NCI-H1105 treated with DMSO at 0.1 percent for 48 hours (cell line): ENCODE data around the gene SHC2.
A peak's percentile ranks its signal among the peaks of the same experiment; 100 is the strongest.
"Not testable (repeated sequence)": the region's sequence is repeated elsewhere in the genome, so short reads cannot be mapped to it uniquely, and the experiment has no call there.

Source experiments
- DNase-seq: peaks from one replicate; lab custom pipeline; 2025; lab: John Stamatoyannopoulos, UW

SHC2 gene

DNA sequence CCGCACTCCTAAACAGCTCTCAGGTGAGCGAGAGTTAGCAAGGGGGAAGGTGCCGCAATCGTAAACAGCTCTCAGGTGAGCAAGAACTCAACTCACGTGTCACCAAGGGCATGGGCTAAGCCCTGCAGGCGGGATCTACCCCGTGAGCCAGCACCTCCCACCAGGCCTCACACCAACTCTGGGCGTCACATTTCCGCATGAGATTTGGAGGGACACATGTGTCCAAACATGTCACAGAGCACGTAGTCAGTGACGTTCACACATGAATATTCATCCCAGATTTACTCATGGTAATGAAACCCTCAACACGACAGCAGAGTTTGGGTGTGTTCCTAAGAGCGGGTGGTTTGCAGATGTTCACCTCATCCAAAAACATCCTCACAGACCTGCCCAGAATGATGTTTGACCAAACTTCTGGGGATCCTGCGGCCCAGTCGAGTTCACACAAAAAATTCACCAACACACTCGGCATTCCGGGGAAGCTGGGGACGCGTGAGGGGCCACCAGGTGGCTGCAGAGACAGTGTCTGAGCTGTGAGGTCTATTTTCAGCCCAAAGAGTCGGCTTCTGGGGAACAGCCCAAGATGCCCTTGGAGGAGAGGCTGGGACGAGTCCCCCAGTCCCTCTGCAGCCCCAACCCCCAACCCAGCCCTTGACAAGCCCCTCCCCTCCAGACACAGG is 71.4 kb downstream of the SHC2 start:
- DNase-seq, result no peak

DNA sequence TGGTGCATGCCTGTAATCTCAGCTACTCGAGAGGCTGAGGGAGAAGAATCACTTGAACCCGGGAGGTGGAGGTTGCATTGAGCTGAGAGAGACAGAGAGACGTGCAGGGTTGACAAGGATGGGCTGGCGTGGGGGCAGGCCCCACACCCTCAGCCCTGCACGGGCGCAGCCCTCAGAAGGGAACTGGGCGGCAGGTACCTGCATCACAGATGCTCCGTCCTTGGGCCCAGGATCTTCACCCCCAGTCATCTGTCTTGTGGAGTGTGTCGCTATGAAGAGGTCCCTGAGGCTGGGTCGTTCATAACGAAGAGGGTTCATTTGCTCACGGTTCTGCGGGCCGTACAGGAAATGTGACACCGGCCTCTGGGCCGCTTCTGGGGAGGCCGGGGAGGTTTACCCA is 72.1 kb downstream of the SHC2 start:
- no peak for DNase-seq

DNA sequence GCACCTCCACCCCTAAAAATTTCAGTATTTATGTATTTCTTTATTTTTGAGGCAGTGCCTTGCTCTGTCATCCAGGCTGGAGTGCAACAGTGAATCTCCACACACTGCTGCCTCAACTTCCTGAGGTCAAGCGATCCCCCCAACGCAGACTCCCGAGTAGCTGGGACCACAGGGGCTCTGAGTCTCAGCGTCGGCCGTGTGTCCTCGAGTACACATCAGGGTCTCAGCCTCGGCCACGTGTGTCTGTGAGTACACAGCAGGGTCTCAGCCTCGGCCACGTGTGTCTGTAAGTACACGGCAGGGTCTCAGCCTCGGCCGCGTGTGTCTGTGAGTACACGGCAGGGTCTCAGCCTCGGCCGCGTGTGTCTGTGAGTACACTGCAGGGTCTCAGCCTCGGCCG is 73.1 kb downstream of the SHC2 start:
- DNase-seq, result no peak

DNA sequence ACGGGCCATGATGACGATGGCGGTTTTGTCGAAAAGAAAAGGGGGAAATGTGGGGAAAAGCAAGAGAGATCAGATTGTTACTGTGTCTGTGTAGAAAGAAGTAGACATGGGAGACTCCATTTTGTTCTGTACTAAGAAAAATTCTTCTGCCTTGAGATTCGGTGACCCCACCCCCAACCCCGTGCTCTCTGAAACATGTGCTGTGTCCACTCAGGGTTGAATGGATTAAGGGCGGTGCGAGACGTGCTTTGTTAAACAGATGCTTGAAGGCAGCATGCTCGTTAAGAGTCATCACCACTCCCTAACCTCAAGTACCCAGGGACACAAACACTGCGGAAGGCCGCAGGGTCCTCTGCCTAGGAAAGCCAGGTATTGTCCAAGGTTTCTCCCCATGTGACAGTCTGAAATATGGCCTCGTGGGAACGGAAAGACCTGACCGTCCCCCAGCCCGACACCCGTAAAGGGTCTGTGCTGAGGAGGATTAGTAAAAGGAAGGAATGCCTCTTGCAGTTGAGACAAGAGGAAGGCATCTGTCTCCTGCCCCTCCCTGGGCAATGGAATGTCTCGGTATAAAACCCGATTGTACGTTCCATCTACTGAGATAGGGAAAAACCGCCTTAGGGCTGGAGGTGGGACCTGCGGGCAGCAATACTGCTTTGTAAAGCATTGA is 74.1 kb downstream of the SHC2 start:
- not testable (repeated sequence) for DNase-seq

DNA sequence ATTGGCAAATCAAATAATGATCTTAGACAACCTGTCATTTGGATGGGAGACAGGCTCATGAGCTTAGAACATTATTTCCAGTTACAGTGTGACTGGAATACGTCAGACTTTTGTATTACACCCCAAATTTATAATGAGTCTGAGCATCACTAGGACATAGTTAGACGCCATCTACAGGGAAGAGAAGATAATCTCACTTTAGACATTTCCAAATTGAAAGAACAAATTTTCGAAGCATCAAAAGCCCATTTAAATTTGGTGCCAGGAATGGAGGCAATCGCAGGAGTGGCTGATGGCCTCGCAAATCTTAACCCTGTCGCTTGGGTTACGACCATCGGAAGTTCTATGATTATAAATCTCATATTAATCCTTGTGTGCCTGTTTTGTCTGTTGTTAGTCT is 74.6 kb downstream of the SHC2 start:
- DNase-seq, result not testable (repeated sequence)

DNA sequence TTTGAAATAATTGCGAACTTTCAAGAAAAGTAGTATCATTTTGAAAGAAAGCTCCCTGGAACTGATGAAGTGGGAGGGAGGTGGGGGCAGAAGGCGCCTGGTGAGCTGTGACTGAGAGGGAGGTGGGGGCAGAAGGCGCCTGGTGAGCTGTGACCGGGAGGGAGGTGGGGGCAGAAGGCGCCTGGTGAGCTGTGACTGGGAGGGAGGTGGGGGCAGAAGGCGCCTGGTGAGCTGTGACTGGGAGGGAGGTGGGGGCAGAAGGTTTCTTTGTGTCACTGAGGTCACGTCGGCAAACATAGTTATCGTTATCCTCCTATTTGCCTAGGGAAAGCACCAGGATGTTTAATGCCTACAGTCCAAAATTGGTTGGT is 76.0 kb downstream of the SHC2 start:
- no peak for DNase-seq

DNA sequence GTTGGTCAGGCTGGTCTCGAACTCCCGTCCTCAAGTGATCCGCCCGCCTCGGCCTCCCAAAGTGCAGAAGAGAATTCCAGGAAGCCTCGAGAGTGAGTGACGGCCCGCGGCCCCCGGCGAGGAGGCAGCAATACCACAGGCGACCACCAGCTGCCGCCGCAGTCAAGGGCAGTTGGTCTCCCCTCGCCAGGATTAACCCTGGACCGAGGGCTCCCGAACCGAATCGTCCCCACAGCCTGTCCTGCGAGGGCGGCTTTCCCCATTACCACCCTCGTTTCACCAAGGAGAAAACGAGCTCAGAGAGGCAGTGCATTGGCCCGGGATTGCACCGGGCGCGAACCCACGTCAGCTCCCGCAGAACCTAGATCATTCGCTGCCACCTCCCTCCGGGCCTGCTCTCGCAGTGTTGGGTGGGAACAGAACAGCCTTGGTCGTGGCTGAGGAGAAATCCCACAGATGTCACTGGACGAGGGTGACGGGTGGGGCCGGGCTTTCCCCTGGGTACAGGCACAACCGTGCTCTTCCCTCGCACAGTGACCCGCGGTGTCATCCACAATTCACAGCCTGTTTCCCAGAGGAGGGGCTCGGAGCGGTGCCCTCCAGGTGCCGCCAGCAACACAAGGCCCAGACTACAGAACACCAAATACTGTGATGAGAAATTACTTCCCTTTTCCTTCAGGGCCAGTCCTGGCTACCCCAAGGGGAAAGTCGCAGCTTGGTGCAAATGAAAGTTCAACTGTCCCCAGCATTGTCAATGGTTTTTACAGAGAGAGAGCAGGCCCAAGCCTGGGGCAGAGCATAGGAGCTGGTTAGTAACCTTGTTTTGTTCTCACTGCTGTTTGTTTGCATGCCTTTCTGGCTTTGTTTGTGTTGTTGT is 76.7 kb downstream of the SHC2 start:
- no peak for DNase-seq

DNA sequence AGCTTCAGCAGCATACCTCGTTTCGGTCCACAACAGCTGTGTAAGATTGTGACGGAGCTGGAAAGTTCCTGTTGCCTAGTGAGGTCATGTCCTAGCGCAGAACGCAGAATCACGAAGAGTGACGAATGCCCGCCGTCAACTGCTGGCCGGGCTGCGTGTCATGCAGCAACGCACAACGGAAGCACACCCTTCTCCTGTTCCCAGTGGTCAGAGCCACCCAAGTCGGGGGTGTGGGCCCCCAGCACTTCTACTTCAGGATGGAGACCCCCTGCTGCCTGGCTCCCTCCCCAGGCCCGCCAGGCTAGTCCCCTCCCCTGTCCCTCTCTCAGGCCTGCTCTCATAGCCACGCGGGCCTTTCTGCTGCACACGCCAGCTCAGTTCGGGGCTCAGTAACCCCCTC is 77.8 kb downstream of the SHC2 start:
- no peak for DNase-seq

DNA sequence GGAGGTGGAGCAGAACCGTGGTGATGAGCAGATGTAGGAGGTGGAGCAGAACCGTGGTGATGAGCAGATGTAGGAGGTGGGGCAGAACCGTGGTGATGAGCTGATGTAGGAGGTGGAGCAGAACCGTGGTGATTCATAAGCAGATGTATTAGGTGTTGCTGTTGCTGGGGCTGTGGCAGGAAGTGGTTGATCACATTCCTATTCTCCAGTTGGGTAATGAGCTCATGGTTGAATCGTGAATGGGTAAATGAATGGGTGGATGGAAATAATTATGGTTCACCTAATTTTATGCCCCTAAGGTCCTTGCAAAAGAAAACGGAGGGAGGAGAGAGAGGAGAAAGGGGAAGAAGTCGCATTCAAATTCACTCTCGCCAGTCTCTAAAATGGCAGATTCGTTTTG is 78.3 kb downstream of the SHC2 start:
- DNase-seq, result not testable (repeated sequence)

DNA sequence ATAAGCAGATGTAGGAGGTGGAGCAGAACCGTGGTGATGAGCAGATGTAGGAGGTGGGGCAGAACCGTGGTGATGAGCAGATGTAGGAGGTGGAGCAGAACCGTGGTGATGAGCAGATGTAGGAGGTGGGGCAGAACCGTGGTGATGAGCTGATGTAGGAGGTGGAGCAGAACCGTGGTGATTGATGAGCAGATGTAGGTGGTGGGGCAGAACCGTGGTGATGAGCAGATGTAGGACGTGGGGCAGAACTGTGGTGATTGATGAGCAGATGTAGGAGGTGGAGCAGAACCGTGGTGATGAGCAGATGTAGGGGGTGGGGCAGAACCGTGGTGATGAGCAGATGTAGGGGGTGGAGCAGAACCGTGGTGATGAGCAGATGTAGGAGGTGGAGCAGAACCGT is 78.9 kb downstream of the SHC2 start:
- not testable (repeated sequence) for DNase-seq

DNA sequence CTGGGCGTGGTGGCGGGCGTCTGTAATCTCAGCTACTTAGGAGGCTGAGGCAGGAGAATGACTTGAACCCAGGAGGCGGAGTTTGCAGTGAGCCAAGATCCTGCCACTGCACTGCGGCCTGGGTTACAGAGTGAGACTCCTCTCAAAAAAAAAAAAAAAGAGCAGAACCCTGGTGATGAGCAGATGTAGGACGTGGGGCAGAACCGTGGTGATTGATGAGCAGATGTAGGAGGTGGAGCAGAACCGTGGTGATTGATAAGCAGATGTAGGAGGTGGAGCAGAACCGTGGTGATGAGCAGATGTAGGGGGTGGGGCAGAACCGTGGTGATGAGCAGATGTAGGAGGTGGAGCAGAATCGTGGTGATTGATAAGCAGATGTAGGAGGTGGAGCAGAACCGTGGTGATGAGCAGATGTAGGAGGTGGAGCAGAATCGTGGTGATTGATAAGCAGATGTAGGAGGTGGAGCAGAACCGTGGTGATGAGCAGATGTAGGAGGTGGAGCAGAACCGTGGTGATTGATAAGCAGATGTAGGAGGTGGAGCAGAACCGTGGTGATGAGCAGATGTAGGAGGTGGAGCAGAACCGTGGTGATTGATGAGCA is 80.1 kb downstream of the SHC2 start:
- not testable (repeated sequence) for DNase-seq

DNA sequence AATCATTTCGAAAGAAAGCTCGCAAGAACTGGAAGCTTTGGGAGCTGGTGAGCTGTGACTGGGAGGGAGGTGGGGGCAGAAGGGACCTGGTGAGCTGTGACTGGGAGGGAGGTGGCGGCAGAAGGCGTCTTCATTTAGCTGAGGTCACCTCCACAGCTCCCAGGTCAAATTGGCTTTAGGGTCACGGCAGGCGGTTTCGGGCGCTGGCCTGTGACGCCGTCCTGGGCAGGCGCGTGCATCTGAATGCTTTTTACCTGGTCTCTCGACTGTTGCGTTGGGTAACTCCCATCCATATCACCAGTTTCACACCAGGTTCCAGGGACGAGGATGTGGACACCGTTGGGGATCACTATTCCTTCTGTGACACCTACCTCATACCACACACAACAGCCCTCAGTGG is 81.0 kb downstream of the SHC2 start:
- no peak for DNase-seq

DNA sequence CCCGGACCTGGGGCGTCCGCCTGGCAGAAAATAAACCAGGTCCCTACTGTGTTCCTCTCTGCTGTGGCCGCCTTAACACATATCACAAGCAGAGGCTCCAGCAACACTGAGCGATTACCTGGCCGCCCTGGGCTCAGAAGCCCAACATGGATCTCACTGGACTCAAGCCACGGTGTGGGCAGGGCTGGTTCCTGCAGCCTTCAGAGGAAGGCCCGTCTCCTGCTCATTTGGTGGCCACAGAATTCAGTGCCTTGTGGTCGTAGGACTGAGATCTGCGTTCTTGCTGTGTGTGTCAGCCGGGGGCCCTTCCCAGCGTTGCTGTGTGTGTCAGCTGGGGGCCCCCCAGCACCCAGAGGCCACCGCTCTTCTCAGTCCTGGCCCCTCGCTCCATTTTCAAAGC is 82.1 kb downstream of the SHC2 start:
- no peak for DNase-seq

DNA sequence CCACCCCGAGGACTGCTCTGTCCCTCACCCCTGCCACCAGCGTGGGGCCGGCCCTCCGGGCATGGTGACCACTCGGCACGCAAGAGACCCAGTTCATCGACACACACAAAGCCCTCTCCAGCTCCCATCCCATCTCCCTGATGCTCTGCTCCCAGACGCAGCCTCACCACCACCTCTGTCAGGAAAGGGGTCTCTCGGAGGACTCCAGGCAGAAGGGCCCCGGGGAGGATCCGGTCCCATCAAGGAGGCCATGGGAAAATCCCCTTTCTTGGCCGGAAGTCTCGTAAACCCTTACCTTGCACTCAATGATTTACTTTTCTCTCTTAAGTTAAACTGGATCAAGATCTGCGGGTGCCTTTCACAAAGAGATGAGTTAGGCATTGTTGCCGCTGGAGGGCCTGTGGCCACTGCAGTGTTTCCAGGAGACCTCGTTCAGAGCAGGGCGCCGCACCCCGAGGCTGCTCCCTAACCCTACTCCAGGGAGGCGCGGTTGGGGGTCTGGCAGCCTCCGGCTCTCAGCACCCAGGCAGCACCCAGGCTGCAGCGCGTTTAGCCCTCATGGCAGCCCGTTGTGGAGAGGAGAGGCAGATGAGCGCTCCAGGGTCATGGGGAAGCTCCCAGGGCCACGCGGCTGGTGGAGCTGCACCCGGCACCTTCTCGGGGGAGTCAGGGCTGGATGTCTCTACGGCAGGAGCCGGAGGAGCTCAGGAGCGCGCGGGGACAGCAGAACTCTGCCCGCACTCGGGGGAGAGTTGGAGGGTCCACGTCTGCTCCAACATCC is 82.8 kb downstream of the SHC2 start:
- no peak for DNase-seq

DNA sequence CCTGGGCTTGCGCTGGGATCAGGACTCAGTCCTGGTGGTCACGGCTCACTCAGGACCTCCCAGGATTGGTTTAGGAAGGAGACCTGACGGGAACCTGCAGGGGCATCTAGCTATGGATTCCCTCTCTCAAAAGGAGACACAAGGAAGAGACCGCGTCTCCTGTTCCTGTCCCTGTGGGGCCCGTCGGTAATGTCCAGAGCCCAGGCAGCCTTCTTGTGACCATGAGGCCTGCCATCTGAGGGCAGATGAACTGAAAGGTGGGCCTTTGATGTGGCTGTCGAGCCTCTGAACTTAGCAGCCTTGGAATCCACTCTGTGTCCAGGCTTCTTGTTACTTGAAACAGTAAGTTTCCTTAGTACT is 84.7 kb downstream of the SHC2 start:
- DNase-seq, result no peak

DNA sequence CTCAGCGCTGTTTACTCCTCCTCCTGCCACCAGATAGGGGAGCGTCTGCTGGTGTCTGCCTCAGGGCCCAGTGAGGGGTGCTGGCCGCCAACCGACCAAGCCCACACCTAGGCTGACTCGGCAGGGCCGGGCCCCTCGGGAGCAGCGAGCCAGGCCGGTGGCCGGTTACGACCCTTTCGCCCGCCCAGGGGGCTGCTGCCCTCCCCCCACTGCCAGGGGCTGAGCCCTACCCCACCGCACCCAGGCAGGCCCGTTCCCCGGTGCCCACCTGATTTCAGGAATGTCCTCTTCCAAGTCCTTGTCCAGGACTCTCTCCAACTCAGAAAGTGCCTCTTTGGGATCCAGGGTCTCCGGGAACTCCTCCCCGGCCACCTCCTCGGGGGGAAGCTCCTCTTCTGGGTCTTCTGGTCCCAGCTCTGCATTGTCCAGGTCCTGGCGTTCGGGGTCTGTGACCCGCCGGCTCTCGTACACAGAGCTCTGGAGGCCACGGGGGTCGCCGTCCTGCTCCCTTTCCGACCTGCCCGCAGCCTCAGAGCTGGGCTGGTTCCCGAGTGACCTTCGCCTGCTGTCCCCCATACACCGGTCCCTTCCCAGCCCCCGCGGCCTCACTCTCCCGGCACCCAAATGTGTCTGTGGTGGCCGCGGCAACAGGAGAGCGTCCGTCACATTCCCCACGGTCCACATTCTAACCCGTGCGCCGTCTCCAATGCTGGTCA is 85.3 kb downstream of the SHC2 start:
- DNase-seq, result no peak

DNA sequence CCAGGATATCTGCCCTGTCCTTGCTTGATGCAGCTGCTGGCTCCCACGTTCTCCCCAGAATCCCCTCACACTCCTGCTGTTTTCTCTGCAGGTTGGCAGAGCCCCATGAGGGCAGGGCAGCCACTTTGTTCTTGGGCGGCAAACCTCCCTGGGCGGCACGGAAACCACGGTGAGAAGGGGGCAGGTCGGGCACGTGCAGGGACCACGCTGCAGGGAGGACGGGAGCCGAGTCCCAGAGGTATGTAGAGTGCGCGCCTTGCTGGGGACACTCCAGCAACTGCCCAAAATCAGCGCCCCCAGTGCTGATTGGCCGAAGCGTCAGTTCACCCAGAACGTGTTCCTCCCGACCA is 86.0 kb downstream of the SHC2 start:
- no peak for DNase-seq

DNA sequence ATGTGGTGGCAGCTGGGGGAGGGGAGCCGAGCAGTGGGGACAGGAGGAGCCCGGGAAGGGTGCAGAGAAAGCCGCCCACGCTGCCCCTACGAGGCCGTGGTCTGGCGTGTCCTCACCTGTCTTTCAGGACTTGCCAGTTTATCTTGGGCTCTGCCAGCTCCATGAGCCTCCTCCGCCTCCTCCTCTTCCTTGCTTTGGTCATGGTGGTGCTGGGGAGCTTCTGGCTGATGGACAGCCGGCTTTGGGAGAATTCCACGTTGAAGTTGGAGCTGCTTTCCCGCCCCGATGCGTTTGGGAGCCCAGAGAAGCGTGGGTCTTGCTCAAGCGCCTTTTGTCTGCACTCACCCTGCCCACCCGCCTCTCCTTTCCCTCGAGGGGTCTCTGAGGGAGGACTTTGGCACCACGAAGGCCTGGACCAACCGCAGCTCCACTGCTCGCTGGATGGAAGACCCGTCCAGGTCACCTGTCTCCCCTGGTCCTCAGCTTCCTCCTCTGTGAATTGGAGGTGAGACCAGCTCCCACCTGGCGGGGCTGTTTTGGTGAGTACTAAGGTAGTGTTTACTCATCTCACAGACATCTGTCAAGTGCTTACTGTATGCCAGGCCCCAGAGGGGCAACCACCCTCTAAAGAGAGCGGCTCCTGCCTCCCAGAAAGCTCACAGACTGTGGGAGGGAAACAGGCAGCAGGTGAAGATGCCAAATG is 86.5 kb downstream of the SHC2 start:
- peak; percentile 11 for DNase-seq

DNA sequence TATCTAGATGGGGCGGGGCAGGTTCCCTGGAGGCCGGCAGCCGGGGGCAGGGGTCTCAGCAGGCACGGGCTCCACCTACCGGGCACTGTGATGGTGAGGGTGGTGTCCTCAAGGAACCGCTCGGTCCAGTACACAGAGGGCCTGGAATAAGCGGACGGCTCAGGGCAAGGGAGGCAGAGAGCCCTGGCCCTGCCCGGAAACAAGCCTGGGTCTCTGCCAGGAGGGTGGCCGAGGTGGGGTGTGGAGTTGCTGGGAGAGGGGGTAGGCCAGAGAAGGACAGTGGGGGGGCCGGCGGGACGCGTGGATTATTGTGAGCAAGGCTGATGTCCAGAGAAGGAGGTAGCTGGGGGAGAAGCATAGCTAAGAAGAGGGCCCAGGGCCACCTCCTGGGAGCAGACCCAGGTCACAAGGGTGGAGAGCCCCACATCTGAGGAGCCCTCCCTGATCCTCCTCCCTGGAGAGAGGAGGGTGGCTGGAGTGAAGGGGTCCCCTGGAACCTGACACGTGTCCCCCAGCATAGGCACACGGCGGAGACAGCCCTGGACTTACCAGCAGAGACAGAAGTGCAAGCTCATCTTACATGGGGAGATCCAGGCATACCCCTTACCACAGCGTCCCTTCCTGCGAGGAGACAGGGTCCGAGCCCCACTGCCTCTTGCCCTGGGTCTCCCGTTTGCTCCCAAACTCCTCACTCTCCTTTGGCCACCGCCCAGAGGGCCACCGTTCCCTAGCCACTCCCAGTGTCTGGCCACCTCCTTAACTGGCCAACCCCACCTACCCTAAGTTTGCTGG is 87.2 kb downstream of the SHC2 start:
- no peak for DNase-seq

DNA sequence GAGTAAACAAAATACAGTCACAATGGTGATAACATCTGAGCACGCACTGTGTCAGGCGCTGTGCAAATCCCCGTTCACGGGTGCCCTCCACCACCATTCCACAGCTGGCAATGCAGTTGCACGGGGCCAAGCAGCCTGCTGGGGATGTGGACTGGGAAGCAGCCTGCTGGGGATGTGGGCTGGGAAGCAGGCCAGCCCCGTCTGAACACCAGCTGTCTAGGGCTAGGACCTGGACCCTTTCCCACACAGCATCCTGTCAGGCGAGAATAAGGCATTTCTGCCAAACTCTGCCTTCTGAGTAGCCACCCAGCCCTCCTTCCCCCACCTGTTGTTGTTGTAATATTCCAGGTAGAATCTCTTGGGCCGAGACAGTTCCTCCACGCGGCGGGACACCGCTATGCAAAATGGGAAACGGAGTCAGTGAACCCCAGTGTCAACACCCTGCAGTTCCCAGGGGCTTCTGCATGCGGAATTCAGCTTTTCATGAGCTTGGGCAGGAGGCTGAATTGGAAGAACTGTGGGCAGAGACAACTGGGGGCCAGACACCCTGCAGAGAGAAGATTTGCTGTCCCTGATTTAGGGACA is 88.4 kb downstream of the SHC2 start:
- peak; percentile 22 for DNase-seq
